H54 (cell line): Measurements from ENCODE around the gene SCN3A.
A peak's percentile ranks its signal among the peaks of the same experiment; 100 is the strongest.

Experiments used
- DNase-seq: peaks from one replicate; pipeline ENCODE4 v3.0.0; 2011; ENCODE audit warnings: low spot score, mixed read lengths; ENCODE audit not compliant: insufficient read length
- FAIRE-seq: peaks from 3 replicates; lab custom pipeline; 2011; peaks lifted over from hg19 to GRCh38; lab: Jason Lieb, UNC
- POLR2A ChIP-seq: IDR thresholded peaks from 2 replicates; pipeline ENCODE4 v1.6.1; 2011; ENCODE audit warnings: low read depth, mild to moderate bottlenecking, low read length

Gene SCN3A

DNA sequence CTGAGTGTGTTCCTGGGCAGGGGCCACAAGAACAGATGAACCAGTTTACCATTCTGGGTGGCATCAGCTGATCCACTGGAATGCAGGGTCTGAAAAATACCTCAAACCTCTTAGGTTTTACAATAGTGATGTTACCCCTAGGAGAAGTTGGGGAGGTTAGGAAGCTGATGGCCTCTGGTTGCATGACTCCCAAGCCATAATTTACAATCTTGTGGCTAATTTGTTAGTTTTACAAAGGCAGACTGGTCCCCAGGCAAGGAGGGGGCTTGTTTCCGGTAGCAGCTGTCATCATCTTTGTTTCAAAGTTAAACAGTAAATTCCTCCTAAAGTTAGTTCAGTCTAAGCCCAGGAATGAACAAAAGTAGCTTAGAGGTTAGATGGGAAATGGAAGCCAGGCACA, 134.7 kb downstream of the SCN3A start:
- FAIRE-seq (no peak), DNase-seq (no peak)
- TF ChIP-seq POLR2A = no peak

DNA sequence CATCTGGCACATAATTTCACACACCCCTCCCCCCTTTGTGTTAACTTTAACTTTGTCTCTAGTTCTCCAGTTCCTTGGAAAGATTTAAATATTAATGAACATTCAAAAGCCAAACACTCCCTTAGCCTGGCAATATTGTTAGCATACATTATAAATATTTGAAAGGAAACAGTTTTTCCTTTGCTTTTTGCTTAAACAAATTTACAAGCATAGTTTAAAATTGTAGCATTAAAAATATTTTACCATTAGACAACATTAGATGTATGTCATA, 135.4 kb downstream of the SCN3A start:
- DNase-seq (no peak), FAIRE-seq (no peak)
- TF ChIP-seq POLR2A = no peak

DNA sequence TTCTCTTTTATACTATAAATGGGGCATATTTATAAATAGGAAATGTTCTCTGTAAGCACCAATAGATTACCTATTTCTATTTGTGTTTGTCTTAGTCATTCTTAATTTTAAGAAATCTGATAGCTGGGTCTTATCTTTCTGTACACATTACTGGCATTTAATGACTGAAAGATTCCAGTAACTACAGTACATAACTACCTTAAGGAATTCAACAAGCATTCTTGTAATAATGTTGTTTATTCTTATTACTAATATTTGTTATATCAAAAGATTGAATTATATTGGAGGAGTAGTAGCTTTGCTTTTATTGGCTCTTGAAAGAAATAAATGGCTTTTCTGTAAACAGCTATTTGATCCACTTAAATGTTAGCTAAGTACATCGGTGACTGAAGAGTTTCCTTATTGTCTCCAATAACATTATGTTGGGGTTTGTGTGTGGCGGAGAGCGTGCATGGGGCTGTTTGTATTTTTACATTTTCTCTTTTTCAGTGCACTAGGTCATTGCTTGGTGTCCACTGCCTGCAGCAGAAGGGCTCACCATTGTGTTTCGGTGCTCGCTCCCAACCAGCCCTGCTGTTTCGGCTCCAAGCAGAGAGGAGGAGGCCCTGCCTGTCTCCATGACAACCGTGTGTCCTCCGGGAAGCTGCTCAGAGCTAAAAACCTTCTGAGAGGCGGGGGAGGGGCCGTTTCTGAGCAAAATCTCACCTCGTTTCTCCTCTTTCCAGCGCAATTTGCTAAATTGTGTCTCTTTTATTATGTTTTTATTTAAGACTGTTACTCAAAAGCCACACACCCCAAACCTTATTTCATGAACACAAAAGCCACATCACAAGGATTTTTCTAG, 136.0 kb downstream of the SCN3A start:
- DNase-seq (peak; percentile 8), FAIRE-seq (no peak)
- TF ChIP-seq POLR2A = no peak

DNA sequence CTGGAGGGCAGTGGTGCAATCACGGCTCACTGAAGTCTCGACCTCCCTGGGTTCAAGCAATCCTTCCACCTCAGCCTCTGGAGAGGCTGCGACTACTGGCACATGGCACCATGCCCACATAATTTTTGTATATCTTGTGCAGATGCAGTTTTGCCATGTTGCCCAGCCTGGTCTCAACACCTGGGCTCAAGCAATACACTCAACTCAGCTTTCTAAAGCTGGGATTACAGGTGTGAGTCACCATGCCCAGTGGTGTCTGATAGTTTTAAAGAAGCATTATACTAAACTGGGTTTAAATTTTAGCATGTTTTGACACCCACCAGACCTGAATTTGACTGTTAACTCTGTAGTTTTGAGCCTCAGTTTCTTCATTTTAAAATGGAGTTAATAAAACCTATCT, 139.1 kb downstream of the SCN3A start:
- no peak for TF ChIP-seq POLR2A
- FAIRE-seq (no peak), DNase-seq (no peak)

GRCh38 chr2:165060411-165060810, 143.4 kb downstream of the SCN3A start:
- DNase-seq (no peak), FAIRE-seq (no peak)
- TF ChIP-seq POLR2A = no peak

DNA sequence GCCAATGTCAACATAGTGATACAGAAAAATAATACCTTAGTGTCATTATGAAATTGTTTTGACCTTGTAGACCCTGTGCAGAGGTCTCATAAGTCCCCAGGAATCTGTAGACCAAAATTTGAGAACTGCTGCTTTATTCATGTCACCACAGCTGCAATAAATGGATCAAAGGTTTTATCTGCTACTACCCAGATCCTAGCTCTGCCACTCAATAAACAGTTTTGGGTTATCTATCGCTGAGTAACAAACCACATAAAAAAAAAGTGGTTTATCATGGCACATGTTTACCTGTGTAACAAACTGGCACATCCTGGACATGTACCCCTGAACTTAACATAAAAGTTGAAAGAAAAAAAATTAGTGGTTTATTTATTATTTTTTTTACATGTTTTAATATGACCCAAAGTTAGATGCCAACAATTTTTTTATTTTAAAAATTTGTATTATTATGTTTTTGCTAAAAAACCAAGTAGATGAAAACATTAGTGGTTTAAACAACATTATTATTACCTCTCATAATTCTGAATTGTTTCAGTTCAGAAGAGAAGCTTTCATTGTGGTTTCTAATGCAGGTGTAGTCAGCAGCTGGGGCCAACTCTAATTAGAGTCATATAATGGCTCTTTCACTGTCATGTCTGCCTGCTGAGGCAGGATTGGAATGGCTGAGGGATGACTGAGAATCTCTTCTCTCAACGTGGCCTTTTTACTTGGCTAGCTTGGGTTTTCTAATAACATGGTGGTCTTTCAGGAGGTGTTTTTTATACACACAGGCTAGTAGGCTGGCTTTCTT, 145.2 kb downstream of the SCN3A start:
- TF ChIP-seq POLR2A = no peak
- FAIRE-seq (no peak), DNase-seq (no peak)

- DNase-seq (no peak), FAIRE-seq (no peak)
- TF ChIP-seq POLR2A = no peak
These were observed 145.9 kb downstream of the SCN3A start for GRCh38 chr2:165057931-165058330.

GRCh38 chr2:165057308-165057707, 146.5 kb downstream of the SCN3A start:
- no peak for DNase-seq
- no peak for FAIRE-seq
- TF ChIP-seq POLR2A = no peak

GRCh38 chr2:165056564-165056963, 147.3 kb downstream of the SCN3A start:
- DNase-seq (no peak), FAIRE-seq (no peak)
- TF ChIP-seq POLR2A = no peak

DNA sequence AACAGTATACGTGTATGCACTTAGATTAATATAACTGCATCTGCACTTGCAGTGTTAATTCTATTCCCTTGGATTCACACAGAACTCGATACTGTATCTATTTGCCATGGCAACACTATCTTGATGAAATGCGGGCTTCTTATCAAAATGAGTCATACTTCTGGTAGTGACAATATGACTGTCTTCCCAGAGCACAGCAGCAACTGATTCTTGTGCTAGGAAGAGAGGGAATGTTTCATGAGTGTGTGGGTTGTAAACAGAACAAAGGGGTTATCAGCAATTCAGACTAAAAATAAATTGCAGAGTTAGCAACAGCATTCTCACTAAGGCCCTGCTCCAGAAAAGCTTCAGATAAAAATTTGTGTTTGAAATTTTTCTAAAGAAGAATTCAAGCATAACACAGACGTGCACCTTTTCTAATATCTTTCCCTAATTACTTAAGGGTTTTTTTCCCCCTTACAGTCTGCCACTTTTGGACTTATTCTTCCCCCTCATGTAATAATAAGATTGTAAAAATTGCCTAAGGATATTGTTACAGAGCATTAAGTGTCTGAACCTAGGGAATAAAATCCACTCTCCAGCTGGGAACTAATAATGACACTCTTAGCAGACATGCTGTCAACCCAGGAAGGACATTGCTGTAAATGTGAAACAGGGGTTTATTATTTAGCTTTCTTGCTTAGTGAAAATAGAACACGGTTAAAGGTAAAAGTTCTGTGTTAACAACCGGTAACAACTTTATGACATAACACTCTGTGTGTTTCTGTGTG, 148.6 kb downstream of the SCN3A start:
- TF ChIP-seq POLR2A = no peak
- DNase-seq (no peak), FAIRE-seq (no peak)

- DNase-seq (no peak), FAIRE-seq (no peak)
These were observed 149.2 kb downstream of the SCN3A start for GRCh38 chr2:165054652-165055051.

GRCh38 chr2:165044505-165045303, 159.1 kb downstream of the SCN3A start:
- FAIRE-seq = no peak
- no peak for DNase-seq
- no peak for TF ChIP-seq POLR2A

More at GRCh38 chr2:165054652-165055051, 149.2 kb downstream of the SCN3A start:
- TF ChIP-seq POLR2A = no peak
